DND-41 (cell line): ENCODE results near the gene STK32B.

Experiments used
- CTCF ChIP-seq: IDR thresholded peaks from 2 replicates; pipeline ENCODE4 v1.5.1; 2012; ENCODE audit warnings: borderline replicate concordance, low read length, moderate library complexity, mild to moderate bottlenecking; ENCODE audit not compliant: poor library complexity, severe bottlenecking; ENCODE audit errors: extremely low read depth
- EZH2 ChIP-seq: IDR thresholded peaks from 3 replicates; pipeline ENCODE4 v1.6.1; 2012; ENCODE audit warnings: borderline replicate concordance, low read depth, mild to moderate bottlenecking, moderate library complexity, low read length, inconsistent platforms; ENCODE audit not compliant: severe bottlenecking

GRCh38 chr4:5283837-5284236, 232.6 kb downstream of the STK32B start:
- TF ChIP-seq CTCF (no peak), EZH2 (no peak)
